K562 (cell line): ENCODE measurements around the gene ACTN4.

Source experiments
- ARNT ChIP-seq, 2 experiments: fragments of 450-650 bp; IDR thresholded peaks; 2 replicates each; pipeline ENCODE4 v1.6.1; 2016; ENCODE audit warnings: mild to moderate bottlenecking in 1 of 2
- POLR2AphosphoS2 ChIP-seq: IDR thresholded peaks from 2 replicates; pipeline ENCODE4 v1.6.1; 2012; ENCODE audit warnings: low read length, improper control_type of control experiment
- TAF1 ChIP-seq: IDR thresholded peaks from 2 replicates; pipeline ENCODE4 v1.6.1; 2011; ENCODE audit warnings: mild to moderate bottlenecking, low read length, moderate library complexity; ENCODE audit not compliant: insufficient read depth, control insufficient read depth, severe bottlenecking; ENCODE audit errors: extremely low read depth
- TSC22D4 ChIP-seq: fragments of 450-650 bp; IDR thresholded peaks from 2 replicates; pipeline ENCODE4 v1.6.1; 2016; ENCODE audit warnings: missing genetic modification characterization, missing biosample characterization, control low read depth
- USF2 ChIP-seq: sonication (generic); formaldehyde crosslinking; IDR thresholded peaks from 2 replicates; pipeline ENCODE4 v1.5.0; 2020; ENCODE audit warnings: missing genetic modification reagents
- ZNF609 ChIP-seq: sonication (generic); formaldehyde crosslinking; IDR thresholded peaks from 2 replicates; pipeline ENCODE4 v1.8.1; 2023; ENCODE audit warnings: missing genetic modification reagents, mild to moderate bottlenecking, borderline replicate concordance
- TF ChIP-seq, protein P1 (sequence below), 2 experiments: fragments of 450-650 bp; formaldehyde crosslinking in 1 of 2; IDR thresholded peaks; 2 replicates each; pipeline versions ENCODE4 v1.4.0 to v1.6.1; 2014 to 2020; ENCODE audit warnings: mild to moderate bottlenecking in 2 of 2, borderline replicate concordance in 1 of 2, low read depth in 1 of 2
- TF ChIP-seq, protein P2 (sequence below): sonication (generic); formaldehyde crosslinking; IDR thresholded peaks from 2 replicates; pipeline ENCODE4 v1.8.0; 2022; ENCODE audit warnings: mild to moderate bottlenecking, missing genetic modification reagents

DNA sequence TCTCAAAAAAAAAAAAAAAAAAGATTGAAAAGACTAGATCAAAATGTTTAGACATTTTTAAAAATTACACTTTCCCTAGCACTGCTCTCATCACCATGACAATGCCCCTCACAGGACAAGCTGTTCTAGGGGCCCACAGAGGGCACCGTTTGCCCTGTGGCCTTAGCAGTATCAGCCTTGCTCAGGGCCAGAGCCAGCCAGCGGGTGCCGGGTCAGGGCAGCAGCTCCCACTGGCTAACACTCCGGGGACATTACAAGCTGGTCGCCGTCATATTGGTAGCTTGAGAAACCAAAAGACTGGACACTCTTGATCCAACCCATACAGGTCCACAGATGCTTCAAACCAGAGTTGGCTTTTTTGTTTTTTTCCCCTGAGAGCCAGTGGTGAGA lies 78.8 kb downstream of the ACTN4 start:
- TF ChIP-seq ARNT (IDR thresholded peaks at IDR 0.05), result no peak
- no peak for TF ChIP-seq TSC22D4
- TF ChIP-seq, protein P1, sequence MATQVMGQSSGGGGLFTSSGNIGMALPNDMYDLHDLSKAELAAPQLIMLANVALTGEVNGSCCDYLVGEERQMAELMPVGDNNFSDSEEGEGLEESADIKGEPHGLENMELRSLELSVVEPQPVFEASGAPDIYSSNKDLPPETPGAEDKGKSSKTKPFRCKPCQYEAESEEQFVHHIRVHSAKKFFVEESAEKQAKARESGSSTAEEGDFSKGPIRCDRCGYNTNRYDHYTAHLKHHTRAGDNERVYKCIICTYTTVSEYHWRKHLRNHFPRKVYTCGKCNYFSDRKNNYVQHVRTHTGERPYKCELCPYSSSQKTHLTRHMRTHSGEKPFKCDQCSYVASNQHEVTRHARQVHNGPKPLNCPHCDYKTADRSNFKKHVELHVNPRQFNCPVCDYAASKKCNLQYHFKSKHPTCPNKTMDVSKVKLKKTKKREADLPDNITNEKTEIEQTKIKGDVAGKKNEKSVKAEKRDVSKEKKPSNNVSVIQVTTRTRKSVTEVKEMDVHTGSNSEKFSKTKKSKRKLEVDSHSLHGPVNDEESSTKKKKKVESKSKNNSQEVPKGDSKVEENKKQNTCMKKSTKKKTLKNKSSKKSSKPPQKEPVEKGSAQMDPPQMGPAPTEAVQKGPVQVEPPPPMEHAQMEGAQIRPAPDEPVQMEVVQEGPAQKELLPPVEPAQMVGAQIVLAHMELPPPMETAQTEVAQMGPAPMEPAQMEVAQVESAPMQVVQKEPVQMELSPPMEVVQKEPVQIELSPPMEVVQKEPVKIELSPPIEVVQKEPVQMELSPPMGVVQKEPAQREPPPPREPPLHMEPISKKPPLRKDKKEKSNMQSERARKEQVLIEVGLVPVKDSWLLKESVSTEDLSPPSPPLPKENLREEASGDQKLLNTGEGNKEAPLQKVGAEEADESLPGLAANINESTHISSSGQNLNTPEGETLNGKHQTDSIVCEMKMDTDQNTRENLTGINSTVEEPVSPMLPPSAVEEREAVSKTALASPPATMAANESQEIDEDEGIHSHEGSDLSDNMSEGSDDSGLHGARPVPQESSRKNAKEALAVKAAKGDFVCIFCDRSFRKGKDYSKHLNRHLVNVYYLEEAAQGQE (IDR thresholded peaks at IDR 0.05; ENCODE audit: borderline replicate concordance), result no peak
- TF ChIP-seq, protein P1 (CRISPR knock-in tag; IDR thresholded peaks at IDR 0.05; ENCODE audit: low read depth), result no peak
- TF ChIP-seq TAF1, result no peak
- TF ChIP-seq USF2, result no peak
- TF ChIP-seq ZNF609 (CRISPR knock-in tag), result no peak
- no peak for TF ChIP-seq POLR2AphosphoS2
- TF ChIP-seq, protein P2, sequence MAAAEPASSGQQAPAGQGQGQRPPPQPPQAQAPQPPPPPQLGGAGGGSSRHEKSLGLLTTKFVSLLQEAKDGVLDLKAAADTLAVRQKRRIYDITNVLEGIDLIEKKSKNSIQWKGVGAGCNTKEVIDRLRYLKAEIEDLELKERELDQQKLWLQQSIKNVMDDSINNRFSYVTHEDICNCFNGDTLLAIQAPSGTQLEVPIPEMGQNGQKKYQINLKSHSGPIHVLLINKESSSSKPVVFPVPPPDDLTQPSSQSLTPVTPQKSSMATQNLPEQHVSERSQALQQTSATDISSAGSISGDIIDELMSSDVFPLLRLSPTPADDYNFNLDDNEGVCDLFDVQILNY (CRISPR knock-in tag), result no peak
